Purkinje cell (primary cell): Measurements from ENCODE around the gene SMU1. TPM values are rescaled to one million over a fixed set of nuclear protein-coding genes. Genes with fewer than 3 reads are reported as not detected.

ENCODE experiments used
- polyA plus RNA-seq: library from polyadenylated mRNA; unstranded; fragments of >200 nt; fragmentation: Nextera tagmentation; gene quantifications from 2 replicates; pipeline ENCODE4 v1.2.1, GENCODE V29; 2014

SMU1 gene
- polyA plus RNA-seq: 19.0 and 19.2 TPM in 2 replicates

DNA sequence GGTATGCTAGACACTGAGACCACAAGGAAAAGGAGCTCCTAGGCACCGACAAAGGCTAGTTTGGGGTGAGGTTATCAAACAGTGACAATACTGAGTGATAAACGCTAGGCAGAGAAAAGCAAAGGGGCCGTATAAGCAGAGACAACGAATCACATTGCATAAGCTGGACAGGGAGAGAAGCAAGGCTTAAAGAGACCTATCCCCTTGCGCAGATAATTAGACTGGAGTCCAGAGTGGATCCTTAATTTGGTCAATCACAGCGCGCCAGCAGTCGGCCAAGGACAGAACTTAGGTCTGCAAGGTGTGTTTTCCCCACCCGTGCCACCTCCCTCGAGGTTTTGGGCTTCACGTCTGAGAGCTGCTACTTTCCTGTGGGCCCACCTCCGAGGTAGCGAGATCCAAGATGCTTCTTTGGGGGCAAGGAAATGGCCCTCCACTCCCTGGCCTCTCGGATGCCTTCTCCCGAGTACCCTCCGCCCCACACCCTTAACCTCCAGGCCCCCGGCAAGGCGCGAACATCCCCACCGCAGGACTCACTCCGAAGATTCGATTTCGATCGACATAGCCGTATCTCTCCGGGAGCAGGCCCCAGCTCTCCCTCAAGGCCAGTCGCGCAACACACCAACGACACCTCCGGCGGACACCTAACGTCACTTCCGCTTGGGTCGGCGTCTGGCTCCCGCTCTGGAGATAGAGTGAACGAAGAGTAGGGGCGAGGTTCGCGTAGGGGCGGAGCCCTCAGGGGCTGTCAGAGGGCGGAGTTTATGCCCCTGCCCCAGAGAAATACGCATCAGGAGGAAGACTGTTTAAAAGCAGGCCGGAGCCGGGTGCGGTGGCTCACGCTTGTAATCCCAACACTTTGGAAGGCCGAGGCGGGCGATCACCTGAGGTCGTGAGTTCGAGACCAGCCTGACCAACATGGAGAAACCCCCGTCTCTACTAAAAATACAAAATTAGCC lies at the start of gene SMU1:
SMU1 (minus strand) TSS at position 629 of the 959 bp plus-strand sequence; CDS start at position 563, 66 bp downstream.

DNA sequence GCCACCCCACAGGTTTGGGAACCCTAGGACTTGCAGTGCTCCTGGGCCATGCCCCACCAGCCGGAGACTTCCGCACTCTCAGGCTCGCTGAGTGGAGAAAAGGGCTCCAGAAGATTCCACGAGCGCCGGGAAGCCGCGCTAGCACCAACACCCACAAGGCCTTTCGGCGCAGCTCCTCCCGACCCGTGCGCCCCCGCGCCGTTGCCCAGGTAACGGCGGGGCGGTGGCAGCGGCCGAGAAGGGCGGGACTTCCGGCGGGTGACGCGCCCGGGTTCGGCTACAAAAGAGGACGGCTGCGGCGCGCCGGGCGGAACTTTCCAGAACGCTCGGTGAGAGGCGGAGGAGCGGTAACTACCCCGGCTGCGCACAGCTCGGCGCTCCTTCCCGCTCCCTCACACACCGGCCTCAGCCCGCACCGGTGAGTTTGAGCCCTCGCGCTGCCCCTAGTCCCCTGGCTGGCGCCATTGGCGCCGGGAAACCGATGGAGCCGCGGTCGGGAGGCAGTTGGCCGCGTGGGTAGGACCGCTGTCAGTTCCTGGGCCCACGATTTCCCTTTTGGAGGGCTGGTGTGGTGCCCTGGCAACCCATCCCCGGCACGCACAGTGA lies 51.4 kb downstream of the SMU1 start, which contains the start of gene DNAJA1:
DNAJA1 (plus strand) TSS at position 308 of the 606 bp plus-strand sequence. CDS start 1,212 bp downstream, outside the sequence.

Other genes starting within 250 kb of the SMU1 start
- 34.7 and 40.7 TPM in 2 replicates for gene APTX, start 75.0 kb downstream of the SMU1 start, polyA plus RNA-seq
- gene DNAJA1, start 51.4 kb downstream of the SMU1 start, polyA plus RNA-seq: 234 and 259 TPM in 2 replicates
- 0.62 and 1.4 TPM in 2 replicates for gene B4GALT1, start 90.7 kb upstream of the SMU1 start, polyA plus RNA-seq
- not detected in 2 replicates for gene SPINK4, start 163.5 kb upstream of the SMU1 start, polyA plus RNA-seq
- 30.4 and 44.0 TPM in 2 replicates for gene BAG1, start 188.0 kb upstream of the SMU1 start, polyA plus RNA-seq
- gene CHMP5, start 188.4 kb upstream of the SMU1 start, polyA plus RNA-seq: 250 and 278 TPM in 2 replicates
- gene NFX1, start 213.8 kb upstream of the SMU1 start, polyA plus RNA-seq: 6.7 and 14.3 TPM in 2 replicates